B cell (primary cell): ENCODE results near the gene PPP1R26.

Source experiments
- CTCF ChIP-seq: fragments of 200-600 bp; IDR thresholded peaks from one replicate; pipeline ENCODE4 v1.8.0; 2022; ENCODE audit warnings: antibody characterized with exemption, mild to moderate bottlenecking
- EZH2 ChIP-seq: IDR thresholded peaks from 2 replicates; pipeline ENCODE4 v1.6.1; 2012; ENCODE audit warnings: borderline replicate concordance, low read depth, mild to moderate bottlenecking, moderate library complexity, low read length; ENCODE audit not compliant: insufficient read depth, poor library complexity, severe bottlenecking

GRCh38 chr9:135487281-135488012 is 7.9 kb downstream of the PPP1R26 start:
- no peak for TF ChIP-seq CTCF
- TF ChIP-seq EZH2 = no peak
